ENCODE measurements around the gene CACNA1C. TPM values are rescaled to one million over a fixed set of nuclear protein-coding genes. Genes with fewer than 3 reads are reported as not detected.

Gene CACNA1C
- total and polyA plus RNA-seq, 10 of the 15 experiments (the other 5 are each of a cell fraction or from before 2014, with no cell fraction given), result under 0.01 to 0.15 (median 0.09) TPM; not detected in 5

- no peak overlapping the region for H2AFZ ChIP-seq (ENCODE audit: control insufficient read depth, low read depth, low read length)
- ATAC-seq (no peak), DNase-seq (ENCODE audit: low read depth, low spot score) (no peak), FAIRE-seq (no peak)
- intact Hi-C loops (cut with micrococcal nuclease; ENCODE audit: unreplicated experiment), result no loop called here
- H3K27ac ChIP-seq (ENCODE audit: control insufficient read depth, insufficient read depth), result no peak overlapping the region
- SMC1A ChIA-PET (ENCODE audit: uncharacterized antibody, unreplicated experiment), result interaction anchor here (0.6 kb wide), 1 partner anchor 46 kb away, joined by 3 read pairs; no protein-coding TSS in a partner anchor
- H3K9me3 ChIP-seq (replicated peaks; ENCODE audit: control insufficient read depth, insufficient read depth, low read length), result no peaks in the 10 kb centered on the region
- BruUV-seq (replicated peaks), result no TSS peak
- H3K4me1 ChIP-seq (ENCODE audit: control insufficient read depth, insufficient read depth, low read length), result no peaks in the 10 kb centered on the region; the same call in 1 of the 2 replicates
- no peak overlapping the region for H3K4me2 ChIP-seq (ENCODE audit: control insufficient read depth, insufficient read depth)
- H3K79me2 ChIP-seq (ENCODE audit: control insufficient read depth, insufficient read depth, low read length), result no peaks in the 10 kb centered on the region
- no peaks in the 10 kb centered on the region for H3K36me3 ChIP-seq (ENCODE audit: control insufficient read depth in 2 of 2, insufficient read depth in 2 of 2, low read length in 1 of 2)
- WGBS (ENCODE audit: insufficient coverage, insufficient replicate concordance, low lambda C conversion rate, missing lambda C conversion rate), result 19% methylated on average over 2 of the region's 2 CpGs
- in situ Hi-C loops (cut with MboI), result no loop called here
- H3K27me3 ChIP-seq (replicated peaks in 1 of 2; ENCODE audit: control insufficient read depth in 2 of 2, insufficient read depth in 2 of 2, low read length in 1 of 2), result peaks cover 2% of the 10 kb centered on the region in 2 experiments
- H3K9ac ChIP-seq (ENCODE audit: control insufficient read depth, insufficient read depth, low read length), result no peak overlapping the region
- TF ChIP-seq, protein P1, sequence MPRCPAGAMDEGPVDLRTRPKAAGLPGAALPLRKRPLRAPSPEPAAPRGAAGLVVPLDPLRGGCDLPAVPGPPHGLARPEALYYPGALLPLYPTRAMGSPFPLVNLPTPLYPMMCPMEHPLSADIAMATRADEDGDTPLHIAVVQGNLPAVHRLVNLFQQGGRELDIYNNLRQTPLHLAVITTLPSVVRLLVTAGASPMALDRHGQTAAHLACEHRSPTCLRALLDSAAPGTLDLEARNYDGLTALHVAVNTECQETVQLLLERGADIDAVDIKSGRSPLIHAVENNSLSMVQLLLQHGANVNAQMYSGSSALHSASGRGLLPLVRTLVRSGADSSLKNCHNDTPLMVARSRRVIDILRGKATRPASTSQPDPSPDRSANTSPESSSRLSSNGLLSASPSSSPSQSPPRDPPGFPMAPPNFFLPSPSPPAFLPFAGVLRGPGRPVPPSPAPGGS (IDR thresholded peaks at IDR 0.05; ENCODE audit: borderline replicate concordance, insufficient read depth, low read depth, low read length, poor library complexity, severe bottlenecking), result no peak
- POLR2A ChIA-PET, result no interaction called here
- H3K4me3 ChIP-seq, result no peak overlapping the region
- H4K20me1 ChIP-seq (ENCODE audit: control insufficient read depth, insufficient read depth), result no peaks in the 10 kb centered on the region
- CTCF ChIA-PET, result no interaction called here
- RAD21 ChIA-PET (ENCODE audit: unreplicated experiment), result no interaction called here
These were observed 477.0 kb downstream of the CACNA1C start for GRCh38 chr12:2529807-2530206.

GRCh38 chr12:2531371-2531770 lies 478.6 kb downstream of the CACNA1C start:
- BruUV-seq (replicated peaks), result no TSS peak
- TF ChIP-seq GABPA (IDR thresholded peaks at IDR 0.05; ENCODE audit: low read depth), result no peak
- TF ChIP-seq STAT1 (conservative IDR thresholded peaks at IDR 0.05), result no peak
- TF ChIP-seq TCF12 (IDR thresholded peaks at IDR 0.05; ENCODE audit: low read depth, low read length), result no peak
- no peak for TF ChIP-seq RBBP5 (conservative IDR thresholded peaks at IDR 0.05)
- no peak for TF ChIP-seq BCL11A (IDR thresholded peaks at IDR 0.05; ENCODE audit: low read depth, low read length)
- TF ChIP-seq PRDM15 (CRISPR knock-in tag; IDR thresholded peaks at IDR 0.05), result no peak
- no peak for TF ChIP-seq MYB (IDR thresholded peaks at IDR 0.05; ENCODE audit: borderline replicate concordance, low read depth, low read length)
- TF ChIP-seq YY1 (IDR thresholded peaks at IDR 0.05; ENCODE audit: low read depth, low read length), result no peak
- TF ChIP-seq CEBPB (IDR thresholded peaks at IDR 0.05; ENCODE audit: borderline replicate concordance in 1 of 2, low read depth in 2 of 2, low read length in 2 of 2), result no peak
- H4K20me1 ChIP-seq (ENCODE audit: control insufficient read depth, insufficient read depth), result no peaks in the 10 kb centered on the region
- H3K27me3 ChIP-seq (replicated peaks in 1 of 2; ENCODE audit: control insufficient read depth in 2 of 2, insufficient read depth in 2 of 2, low read length in 1 of 2), result peaks cover 2% of the 10 kb centered on the region in 2 experiments
- ChIA-PET CTCF (no interaction called here), POLR2A (no interaction called here), RAD21 (ENCODE audit: unreplicated experiment) (no interaction called here), SMC1A (ENCODE audit: uncharacterized antibody, unreplicated experiment) (no interaction called here)
- no peaks in the 10 kb centered on the region for H3K9me3 ChIP-seq (replicated peaks; ENCODE audit: control insufficient read depth, insufficient read depth, low read length)
- H2AFZ ChIP-seq (ENCODE audit: control insufficient read depth, low read depth, low read length), result no peak overlapping the region
- no peaks in the 10 kb centered on the region for H3K79me2 ChIP-seq (ENCODE audit: control insufficient read depth, insufficient read depth, low read length)
- H3K4me3 ChIP-seq, result no peak overlapping the region
- FAIRE-seq (no peak), ATAC-seq (no peak), DNase-seq (ENCODE audit: low read depth, low spot score) (no peak)
- no peaks in the 10 kb centered on the region for H3K4me1 ChIP-seq (ENCODE audit: control insufficient read depth, insufficient read depth, low read length)
- no peak overlapping the region for H3K9ac ChIP-seq (ENCODE audit: control insufficient read depth, insufficient read depth, low read length)
- no peak overlapping the region for H3K27ac ChIP-seq (ENCODE audit: control insufficient read depth, insufficient read depth)
- H3K4me2 ChIP-seq (ENCODE audit: control insufficient read depth, insufficient read depth), result no peak overlapping the region
- 34% methylated on average over 4 of the region's 4 CpGs for WGBS (ENCODE audit: insufficient coverage, insufficient replicate concordance, low lambda C conversion rate, missing lambda C conversion rate)
- in situ Hi-C loops (cut with MboI) (no loop called here), intact Hi-C loops (cut with micrococcal nuclease; ENCODE audit: unreplicated experiment) (no loop called here)
- no peaks in the 10 kb centered on the region for H3K36me3 ChIP-seq (ENCODE audit: control insufficient read depth in 2 of 2, insufficient read depth in 2 of 2, low read length in 1 of 2)

Measured in GM12878 (cell line).